GM18511 (cell line): ENCODE data around the gene BUD31.
"Not testable (repeated sequence)": the region's sequence is repeated elsewhere in the genome, so short reads cannot be mapped to it uniquely, and the experiment has no call there.

Source experiments
- ATAC-seq: cut with Tn5 transposase; IDR thresholded peaks from one replicate; pipeline ENCODE4 v1.9.1; 2021; ENCODE audit warnings: mild to moderate bottlenecking, moderate library complexity; ENCODE audit not compliant: unreplicated experiment

The BUD31 gene

DNA sequence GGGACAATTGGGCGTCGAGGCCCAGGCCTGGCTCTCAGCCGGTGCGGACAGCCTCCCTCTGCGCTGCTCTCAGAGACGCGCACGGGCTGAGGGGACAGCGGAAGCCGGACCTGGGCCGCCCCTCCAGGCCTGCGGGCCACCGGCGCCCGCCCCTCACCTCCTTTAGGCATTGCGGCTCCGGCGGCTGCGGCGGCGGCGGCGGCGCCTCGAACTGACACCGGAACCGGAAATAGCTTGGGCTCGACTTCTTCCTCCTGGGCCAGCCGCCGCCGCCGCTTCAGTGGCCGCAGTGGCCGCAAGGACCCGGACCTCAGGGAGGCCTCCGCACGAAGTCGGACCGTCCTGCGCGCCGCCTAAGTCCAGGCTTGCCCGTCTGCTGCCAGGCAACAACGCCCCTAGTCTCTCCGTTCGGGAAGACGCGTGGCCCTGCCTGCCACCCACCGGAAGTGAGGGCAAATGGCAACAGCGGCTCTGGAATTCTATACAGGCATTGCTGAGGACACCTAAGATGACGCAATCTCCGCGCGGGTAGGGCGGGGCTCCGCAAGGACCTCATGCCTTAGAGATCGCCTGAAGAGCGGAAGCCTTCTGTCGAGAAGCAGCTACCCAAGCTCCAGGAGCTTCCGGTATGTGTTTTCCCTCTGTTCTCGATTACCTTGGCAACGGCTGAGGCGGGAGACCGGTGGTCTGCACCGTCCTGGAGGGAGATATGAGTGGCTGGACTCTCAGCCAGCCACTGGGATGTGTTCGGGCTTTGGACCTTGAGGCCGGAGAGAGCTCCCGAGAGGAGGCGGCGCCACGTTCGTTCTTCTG, at the start of gene BUD31, which contains the start of gene PDAP1:
Gene BUD31 (plus strand): TSS at position 591 of the 813 bp plus-strand sequence. CDS start 2,124 bp downstream, outside the sequence.
Gene PDAP1 (minus strand): TSS at position 219 of the 813 bp plus-strand sequence. CDS start 49 bp downstream, at position 170.
- peak; percentile 83 for ATAC-seq

DNA sequence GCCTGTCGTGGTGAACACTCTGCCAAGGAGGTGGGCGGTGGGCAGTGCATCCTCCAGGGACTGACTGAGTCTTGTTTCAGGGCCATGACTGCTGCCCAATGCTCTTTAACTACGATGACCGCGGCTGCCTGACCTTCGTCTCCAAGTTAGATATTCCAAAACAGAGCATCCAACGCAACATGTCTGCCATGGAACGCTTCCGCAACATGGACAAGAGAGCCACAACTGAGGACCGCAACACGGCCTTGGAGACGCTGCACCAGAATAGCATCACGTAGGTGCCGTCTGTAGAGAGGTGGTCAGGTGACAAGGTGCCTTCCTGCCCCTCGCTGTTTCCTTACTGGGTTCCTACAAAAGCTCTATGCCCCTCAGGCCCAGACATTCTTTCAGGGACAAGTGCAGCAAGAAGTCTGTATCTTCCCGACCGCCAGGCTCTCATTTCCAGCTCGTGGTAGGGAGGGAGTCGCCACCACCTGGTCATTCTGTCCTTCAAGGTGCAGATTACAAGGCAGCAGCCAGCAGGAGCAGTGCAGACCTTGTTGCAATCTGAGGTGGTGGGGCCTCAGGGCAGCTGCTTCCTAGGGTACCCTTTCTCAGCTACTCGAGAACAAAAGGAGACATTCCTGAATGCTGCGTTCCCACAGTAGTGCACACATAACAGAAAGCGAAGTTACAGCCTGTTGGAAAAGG, 49.2 kb upstream of the BUD31 start:
- ATAC-seq: no peak

GRCh38 chr7:99362801-99363200, 46.0 kb upstream of the BUD31 start:
- ATAC-seq: no peak

- no peak for ATAC-seq
Observed at GRCh38 chr7:99363286-99363685, 45.5 kb upstream of the BUD31 start.

DNA sequence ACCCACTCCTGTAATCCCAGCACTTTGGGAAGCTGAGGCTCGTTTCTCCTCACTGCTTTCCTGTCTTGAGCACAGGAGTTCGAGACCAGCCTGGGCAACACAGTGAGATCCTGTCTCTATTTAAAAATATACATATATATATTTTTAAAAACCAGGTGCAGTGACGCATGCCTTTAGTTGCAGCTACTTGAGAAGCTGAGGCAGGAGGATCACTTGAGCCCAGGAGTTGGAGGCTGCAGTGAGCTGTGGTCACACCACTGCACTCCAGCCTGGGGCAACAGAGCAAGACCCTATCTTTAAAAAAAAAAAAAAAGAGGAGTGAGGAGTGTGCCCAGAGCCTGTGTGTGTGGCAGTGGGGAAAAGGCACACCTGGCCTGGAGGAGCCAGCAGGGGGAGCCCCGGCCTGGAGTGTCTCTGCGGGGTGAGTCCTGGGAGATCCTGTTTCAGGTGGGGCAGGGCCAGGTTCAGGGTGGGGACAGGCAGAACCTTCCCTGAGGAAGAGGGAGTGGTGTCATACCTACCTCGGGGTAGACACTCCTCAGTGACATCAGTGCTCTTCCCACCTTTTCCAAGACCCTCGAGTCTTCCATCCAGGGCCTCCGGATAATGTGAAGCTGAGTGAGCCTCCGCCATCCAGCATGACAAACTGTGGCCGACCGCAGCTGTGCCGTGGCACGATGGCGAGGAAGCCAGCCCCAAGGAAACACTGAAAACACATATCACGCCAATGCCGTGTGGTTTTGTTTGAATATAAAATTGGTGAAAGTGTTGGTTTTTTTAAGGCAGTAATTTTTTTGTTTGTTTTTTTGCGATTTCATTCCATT, 43.2 kb upstream of the BUD31 start:
- no peak for ATAC-seq

DNA sequence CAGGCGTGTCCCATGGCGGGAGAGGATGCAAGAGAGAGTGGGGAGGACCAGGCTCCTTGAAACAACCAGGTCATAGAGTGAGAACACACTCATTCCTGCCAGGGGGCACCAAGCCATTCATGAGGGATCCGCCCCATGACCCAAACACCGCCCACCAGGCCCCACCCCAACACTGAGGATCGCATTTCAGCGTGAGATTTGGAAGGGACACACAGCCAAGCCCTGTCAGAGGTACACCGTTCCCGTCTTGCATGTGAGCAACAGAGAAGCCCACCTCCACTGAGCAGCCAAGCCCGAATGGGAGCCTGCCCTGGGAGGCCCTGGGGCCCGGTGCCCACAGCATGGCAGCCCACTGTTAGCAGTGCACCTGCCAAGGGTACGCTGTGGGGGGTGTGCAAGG, 42.1 kb upstream of the BUD31 start:
- ATAC-seq: no peak

DNA sequence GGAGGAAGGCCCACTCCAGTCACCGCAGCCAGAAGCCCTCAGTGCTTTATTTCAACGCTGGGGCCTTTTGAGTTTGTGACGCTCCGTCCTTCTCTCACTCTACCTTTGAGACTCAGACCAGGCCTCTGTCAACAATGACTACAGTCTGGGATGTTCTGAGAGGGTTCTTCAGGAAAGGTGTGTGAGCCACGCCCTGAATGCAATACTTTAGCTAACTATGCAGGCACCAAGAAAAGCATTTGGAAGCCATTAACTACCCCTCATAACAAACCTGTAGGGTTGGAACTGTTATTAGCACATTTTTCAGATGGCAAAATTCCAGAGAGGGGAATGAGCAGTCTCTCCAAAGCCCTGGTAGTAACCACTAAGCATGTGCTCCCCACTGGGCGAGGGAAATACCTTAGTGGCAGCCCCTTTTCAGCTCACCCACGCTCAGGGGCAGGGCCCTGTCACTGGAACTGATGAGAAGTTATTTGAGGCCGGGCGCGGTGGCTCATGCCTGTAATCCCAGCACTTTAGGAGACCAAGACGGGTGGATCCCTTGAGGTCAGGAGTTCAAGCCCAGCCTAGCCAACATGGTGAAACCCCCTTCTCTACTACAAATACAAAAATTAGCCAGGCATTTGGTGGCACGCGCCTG, 39.9 kb upstream of the BUD31 start:
- no peak for ATAC-seq

- no peak for ATAC-seq
Observed at GRCh38 chr7:99369767-99370391, 38.9 kb upstream of the BUD31 start.

- ATAC-seq: no peak
Observed at GRCh38 chr7:99371376-99371920, 37.3 kb upstream of the BUD31 start.

- no peak for ATAC-seq
Observed at GRCh38 chr7:99372275-99373090, 36.3 kb upstream of the BUD31 start.

DNA sequence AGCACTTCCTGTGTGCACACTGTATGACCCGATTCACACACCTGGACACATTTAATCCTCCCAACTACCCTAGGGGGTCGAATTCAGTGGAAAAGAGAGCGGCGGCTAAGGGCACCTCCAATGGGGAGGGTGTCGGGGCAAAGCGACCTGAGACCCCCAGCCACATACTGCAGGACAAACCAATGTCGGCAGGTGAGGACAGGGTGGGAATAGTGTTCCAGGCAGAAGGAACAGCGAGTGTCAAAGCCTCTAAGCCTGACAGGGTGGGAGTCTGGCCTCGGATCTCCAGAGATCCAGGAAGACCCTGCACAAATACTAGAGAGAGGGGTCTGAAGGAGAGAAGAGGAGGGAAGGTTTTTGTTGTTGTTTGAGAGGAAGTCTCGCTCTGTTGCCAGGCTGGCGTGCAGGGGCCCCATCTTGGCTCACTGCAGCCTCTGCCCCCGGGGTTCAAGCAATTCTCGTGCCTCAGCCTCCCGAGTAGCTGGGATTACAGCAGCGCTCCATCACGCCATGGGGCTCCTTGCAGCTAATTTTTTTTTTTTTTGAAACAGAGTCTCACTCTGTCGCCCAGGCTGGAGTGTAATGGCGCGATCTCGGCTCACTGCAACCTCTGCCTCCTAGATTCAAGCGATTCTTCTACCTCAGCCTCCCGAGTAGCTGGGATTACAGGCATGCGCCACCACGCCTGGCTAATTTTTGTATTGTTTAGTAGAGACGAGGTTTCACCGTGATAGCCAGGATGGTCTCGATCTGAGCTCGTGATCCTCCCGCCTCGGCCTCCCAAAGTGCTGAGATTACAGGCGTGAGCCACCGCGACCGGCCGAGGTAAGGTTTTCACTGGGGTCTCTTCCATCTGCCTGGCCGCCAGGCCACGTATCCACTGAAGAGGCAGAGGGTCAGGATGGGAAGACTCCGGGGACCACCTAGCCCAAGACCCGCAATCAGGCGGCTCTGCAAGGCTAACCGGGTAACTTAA, 35.4 kb upstream of the BUD31 start:
- ATAC-seq: no peak

DNA sequence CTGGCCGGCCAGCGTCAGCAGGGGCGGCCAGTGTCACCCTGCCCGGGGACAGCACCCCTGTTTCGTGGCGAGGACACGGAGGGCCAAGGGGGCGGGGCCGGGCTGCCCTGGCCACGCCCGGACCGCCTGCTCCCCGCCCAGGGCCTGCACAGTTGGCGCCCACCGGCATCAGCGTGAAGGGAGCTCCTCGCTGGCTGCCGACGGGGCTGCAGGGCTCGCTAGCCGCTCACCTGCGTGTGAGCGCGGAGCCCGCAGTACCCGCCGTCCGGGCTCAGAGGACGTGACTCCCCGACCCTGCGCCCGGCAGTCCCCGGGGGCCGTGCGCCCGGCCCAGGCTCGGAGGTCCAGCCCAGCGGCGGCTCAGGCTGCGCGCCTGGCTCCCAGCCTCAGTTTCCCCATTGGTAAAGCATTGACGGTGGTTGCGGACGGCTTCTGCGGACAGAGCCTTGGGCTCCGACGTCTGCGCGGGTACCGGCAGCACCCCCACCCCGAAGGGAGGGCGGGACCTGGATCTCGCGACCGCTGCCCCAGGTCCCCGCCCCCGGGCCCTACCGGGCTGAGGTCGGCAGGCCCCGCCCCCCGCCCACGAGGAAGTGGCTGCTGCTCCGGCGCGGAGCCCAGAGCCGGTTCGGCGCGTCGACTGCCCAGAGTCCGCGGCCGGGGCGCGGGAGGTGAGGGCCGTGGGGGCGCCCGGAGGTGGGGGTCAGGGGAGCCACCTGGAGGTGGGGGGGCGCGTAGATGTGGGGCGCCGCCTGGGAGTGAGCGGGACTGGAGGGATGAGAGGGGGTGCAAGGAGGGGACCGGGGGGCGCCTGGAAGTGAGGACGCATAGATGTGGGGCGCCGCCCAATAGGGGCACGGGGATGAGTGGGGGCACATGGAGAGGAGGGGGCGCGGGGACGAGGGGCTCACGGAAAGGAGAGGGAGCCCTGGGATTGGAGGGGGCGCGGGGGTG, 34.4 kb upstream of the BUD31 start, which contains the start of gene ARPC1B:
Gene ARPC1B (plus strand): TSS at position 620 of the 954 bp plus-strand sequence. CDS start 10,985 bp downstream, outside the sequence.
- ATAC-seq: peak; percentile 67

- peak; percentile 49 for ATAC-seq
Observed at GRCh38 chr7:99375070-99375807, 33.5 kb upstream of the BUD31 start.

DNA sequence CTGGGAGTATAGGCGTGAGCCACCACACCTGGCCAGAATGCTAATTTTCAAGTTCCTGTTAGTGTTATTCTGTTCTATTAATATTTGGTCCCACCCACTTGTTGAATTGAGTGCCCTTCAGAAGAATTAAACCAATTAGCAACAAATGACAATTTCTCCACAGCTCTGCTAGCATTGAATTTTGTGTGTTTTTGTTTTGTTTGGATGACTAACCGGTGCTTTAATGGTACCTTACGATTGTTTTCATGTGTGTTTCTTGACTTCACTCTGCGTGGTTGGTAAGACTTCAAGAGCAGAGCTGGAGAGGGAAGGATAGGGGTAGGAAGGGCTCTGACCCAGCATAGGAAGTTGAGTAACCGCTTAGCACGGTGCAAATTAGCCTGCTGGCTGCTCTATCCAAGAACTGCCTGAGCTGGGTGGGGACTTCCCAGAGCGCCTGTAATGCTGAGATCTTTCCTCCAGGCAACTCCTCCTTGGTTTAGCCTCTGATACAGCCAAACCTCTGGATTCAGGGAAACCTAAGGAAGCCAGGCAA, 29.7 kb upstream of the BUD31 start:
- no peak for ATAC-seq

DNA sequence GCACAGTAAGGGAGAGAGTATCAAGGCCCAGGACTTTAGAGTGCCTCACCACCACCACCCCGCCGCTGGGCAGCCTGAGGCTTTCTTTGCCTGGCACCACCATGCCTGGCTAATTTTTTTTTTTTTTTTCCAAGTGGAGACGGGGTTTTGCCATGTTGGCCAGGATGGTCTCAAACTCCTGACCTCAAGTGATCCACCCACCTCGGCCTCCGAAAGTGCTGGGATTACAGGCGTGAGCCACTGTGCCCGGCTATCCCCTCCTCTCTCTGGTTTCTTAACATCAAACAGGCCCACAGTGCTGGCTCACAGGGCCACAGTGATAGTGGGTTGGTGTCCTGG, 29.1 kb upstream of the BUD31 start:
- ATAC-seq: not testable (repeated sequence)
